H9 (cell line): Measurements from ENCODE around the gene FREY1. TPM values are rescaled to one million over a fixed set of nuclear protein-coding genes. Genes with fewer than 3 reads are reported as not detected.

Source experiments
- DNase-seq: peaks from one replicate; pipeline ENCODE4 v3.0.0-alpha.2; 2017
- H2AFZ ChIP-seq: one replicate; pipeline ENCODE4 v1.6.1; 2013; ENCODE audit warnings: mild to moderate bottlenecking, low read length, control low read depth, moderate library complexity
- H2AK5ac ChIP-seq: 2 replicates; pipeline ENCODE4 v1.6.1; 2013; ENCODE audit warnings: low read length, control low read depth, mixed read lengths; ENCODE audit not compliant: insufficient read length
- H2BK120ac ChIP-seq: one replicate; pipeline ENCODE4 v1.6.1; 2013; ENCODE audit warnings: low read depth, mild to moderate bottlenecking, low read length, control low read depth, inconsistent platforms; ENCODE audit not compliant: poor library complexity, severe bottlenecking
- H2BK12ac ChIP-seq: 2 replicates; pipeline ENCODE4 v1.6.1; 2013; ENCODE audit warnings: low read length, control low read depth, mixed read lengths, low read depth; ENCODE audit not compliant: insufficient read length
- H2BK15ac ChIP-seq: 2 replicates; pipeline ENCODE4 v1.6.1; 2013; ENCODE audit warnings: low read depth, low read length, control low read depth
- H2BK20ac ChIP-seq: one replicate; pipeline ENCODE4 v1.6.1; 2013; ENCODE audit warnings: low read depth, mild to moderate bottlenecking, low read length, control low read depth, inconsistent platforms; ENCODE audit not compliant: poor library complexity, severe bottlenecking
- H2BK5ac ChIP-seq: 2 replicates; pipeline ENCODE4 v1.6.1; 2013; ENCODE audit warnings: low read length, control low read depth, mixed read lengths; ENCODE audit not compliant: insufficient read length
- H3K14ac ChIP-seq: 2 replicates; pipeline ENCODE4 v1.6.1; 2013; ENCODE audit warnings: low read length, control low read depth; ENCODE audit not compliant: insufficient read depth
- H3K18ac ChIP-seq: 2 replicates; pipeline ENCODE4 v1.6.1; 2013; ENCODE audit warnings: low read depth, mild to moderate bottlenecking, mixed read lengths, low read length, control low read depth; ENCODE audit not compliant: insufficient read length
- H3K23ac ChIP-seq: 2 replicates; pipeline ENCODE4 v1.6.1; 2013; ENCODE audit warnings: low read length, control low read depth, mixed read lengths, low read depth; ENCODE audit not compliant: insufficient read length
- H3K23me2 ChIP-seq: 2 replicates; pipeline ENCODE4 v1.6.1; 2013; ENCODE audit warnings: low read depth, mild to moderate bottlenecking, mixed read lengths, low read length, control low read depth; ENCODE audit not compliant: insufficient read length, poor library complexity, severe bottlenecking
- H3K27ac ChIP-seq: 2 replicates; pipeline ENCODE4 v1.5.1; 2013; ENCODE audit warnings: low read length, control low read depth, mixed read lengths, low read depth; ENCODE audit not compliant: insufficient read length
- H3K27me3 ChIP-seq: 2 replicates; pipeline ENCODE4 v1.6.1; 2013; ENCODE audit warnings: low read length, control low read depth, inconsistent platforms; ENCODE audit not compliant: insufficient read depth
- H3K4ac ChIP-seq: 2 replicates; pipeline ENCODE4 v1.6.1; 2013; ENCODE audit warnings: low read depth, mild to moderate bottlenecking, control low read depth, inconsistent platforms, low read length, moderate library complexity
- H3K4me1 ChIP-seq: 2 replicates; pipeline ENCODE4 v1.6.1; 2013; ENCODE audit warnings: low read length, control low read depth, inconsistent platforms; ENCODE audit not compliant: insufficient read depth
- H3K4me2 ChIP-seq: 2 replicates; pipeline ENCODE4 v1.6.1; 2013; ENCODE audit warnings: low read length, control low read depth, mixed read lengths; ENCODE audit not compliant: insufficient read length, insufficient read depth
- H3K56ac ChIP-seq: 2 replicates; pipeline ENCODE4 v1.6.1; 2013; ENCODE audit warnings: low read depth, mild to moderate bottlenecking, mixed read lengths, low read length, control low read depth; ENCODE audit not compliant: insufficient read length
- H3K79me1 ChIP-seq: 2 replicates; pipeline ENCODE4 v1.6.1; 2013; ENCODE audit warnings: low read depth, mild to moderate bottlenecking, moderate library complexity, low read length, control low read depth, inconsistent platforms; ENCODE audit not compliant: insufficient read depth, poor library complexity, severe bottlenecking
- H3K79me2 ChIP-seq: 2 replicates; pipeline ENCODE4 v1.6.1; 2013; ENCODE audit warnings: low read length, control low read depth, inconsistent platforms; ENCODE audit not compliant: insufficient read depth
- H3K9ac ChIP-seq: 2 replicates; pipeline ENCODE4 v1.6.1; 2013; ENCODE audit warnings: low read length, control low read depth, mixed read lengths; ENCODE audit not compliant: insufficient read length; ENCODE audit errors: extremely low read depth
- H3K9me3 ChIP-seq: one replicate; pipeline ENCODE4 v1.6.1; 2013; ENCODE audit warnings: low read depth, low read length, inconsistent platforms; ENCODE audit not compliant: control insufficient read depth
- H3T11ph ChIP-seq: one replicate; pipeline ENCODE4 v1.6.1; 2013; ENCODE audit warnings: mild to moderate bottlenecking, low read length, control low read depth, inconsistent platforms
- H4K20me1 ChIP-seq: one replicate; pipeline ENCODE4 v1.6.1; 2013; ENCODE audit not compliant: control insufficient read depth, insufficient read length, insufficient read depth
- H4K5ac ChIP-seq: 2 replicates; pipeline ENCODE4 v1.6.1; 2013; ENCODE audit warnings: low read depth, mild to moderate bottlenecking, mixed read lengths, low read length, control low read depth; ENCODE audit not compliant: insufficient read length
- H4K8ac ChIP-seq: replicated peaks from 2 replicates; pipeline ENCODE4 v1.6.1; 2013; ENCODE audit warnings: low read length, control low read depth, mixed read lengths, low read depth; ENCODE audit not compliant: insufficient read length
- H4K91ac ChIP-seq: 2 replicates; pipeline ENCODE4 v1.6.1; 2013; ENCODE audit warnings: low read depth, mild to moderate bottlenecking, moderate library complexity, mixed read lengths, low read length, control low read depth; ENCODE audit not compliant: insufficient read length
- H3K27ac Mint-ChIP-seq, 3 experiments: 2 replicates in 2 of 3; 3 replicates in 1 of 3; pipeline ENCODE4 v1.8.0; 2020 to 2021; ENCODE audit warnings: mixed read lengths in 3 of 3, mild to moderate bottlenecking in 1 of 3, moderate library complexity in 1 of 3
- H3K27me3 Mint-ChIP-seq: 2 replicates; pipeline ENCODE4 v1.8.0; 2021; ENCODE audit warnings: low read depth, mild to moderate bottlenecking, moderate library complexity, mixed read lengths
- H3K36me3 Mint-ChIP-seq, 3 experiments: 2 replicates in 2 of 3; 3 replicates in 1 of 3; pipeline ENCODE4 v1.8.0; 2020 to 2021; ENCODE audit warnings: low read depth in 3 of 3, mixed read lengths in 3 of 3; ENCODE audit not compliant: insufficient read depth in 1 of 3
- H3K4me1 Mint-ChIP-seq, 2 experiments: 2 replicates each; pipeline ENCODE4 v1.8.0; 2020; ENCODE audit warnings: mixed read lengths in 2 of 2
- H3K4me3 Mint-ChIP-seq, 2 experiments: 2 replicates in 1 of 2; 3 replicates in 1 of 2; pipeline ENCODE4 v1.8.0; 2020 to 2021; ENCODE audit warnings: mild to moderate bottlenecking in 2 of 2, mixed read lengths in 2 of 2, moderate library complexity in 1 of 2
- H3K9me3 Mint-ChIP-seq, 2 experiments: 2 replicates in 1 of 2; 3 replicates in 1 of 2; pipeline ENCODE4 v1.8.0; 2020; ENCODE audit warnings: mild to moderate bottlenecking in 2 of 2, mixed read lengths in 2 of 2, moderate library complexity in 1 of 2
- WGBS: extraction: QIAGEN DNeasy Blood & Tissue Kit; methylation state at CpG from one replicate; pipeline ENCODE4 v1.1.7; 2013; ENCODE audit warnings: missing lambda C conversion rate, low lambda C conversion rate, mixed read lengths; ENCODE audit not compliant: insufficient read length; ENCODE audit errors: extremely low coverage; 5-methylcytosine and 5-hydroxymethylcytosine counted together
- total RNA-seq: library from RNA; stranded (reverse); gene quantifications from 2 replicates; pipeline ENCODE4 v1.2.1, GENCODE V29; 2021
- TF ChIP-seq, protein P1 (sequence below): fragments of 200-600 bp; sonication (generic); conservative IDR thresholded peaks from 3 replicates; pipeline ENCODE4 v1.8.0; 2021; ENCODE audit warnings: antibody characterized with exemption, mild to moderate bottlenecking

FREY1 gene
- total RNA-seq, 1 experiment from 2014 or later: 2.1 TPM

- Histone ChIP-seq H2BK20ac (no peak within 1 kb of the TSS), H3K4me1 (no peaks in the 10 kb centered on the region), H3K9me3 (no peaks in the 10 kb centered on the region), H2BK5ac (no peak within 1 kb of the TSS), H3K79me2 (no peaks in the 10 kb centered on the region), H3K79me1 (no peaks in the 10 kb centered on the region), H3K4me2 (peak within 1 kb of the TSS; percentile 89), H3K27ac (no peak within 1 kb of the TSS), H2BK120ac (no peak within 1 kb of the TSS), H2AK5ac (no peak within 1 kb of the TSS), H4K8ac (no peak within 1 kb of the TSS), H3K27me3 (no peaks in the 10 kb centered on the region; the same call in 1 of the 2 replicates), H2AFZ (no peak within 1 kb of the TSS), H4K20me1 (no peaks in the 10 kb centered on the region), H3T11ph (no peak within 1 kb of the TSS), H2BK15ac (no peak within 1 kb of the TSS), H3K4ac (no peak within 1 kb of the TSS), H4K5ac (no peak within 1 kb of the TSS), H3K9ac (peak within 1 kb of the TSS; percentile 49), H3K23me2 (peaks cover 3% of the 10 kb centered on the region), H3K18ac (peak within 1 kb of the TSS; percentile 12), H3K14ac (no peak within 1 kb of the TSS), H3K56ac (no peak within 1 kb of the TSS), H3K23ac (no peak within 1 kb of the TSS), H2BK12ac (no peak within 1 kb of the TSS), H4K91ac (no peak within 1 kb of the TSS)
- TF ChIP-seq, protein P1, sequence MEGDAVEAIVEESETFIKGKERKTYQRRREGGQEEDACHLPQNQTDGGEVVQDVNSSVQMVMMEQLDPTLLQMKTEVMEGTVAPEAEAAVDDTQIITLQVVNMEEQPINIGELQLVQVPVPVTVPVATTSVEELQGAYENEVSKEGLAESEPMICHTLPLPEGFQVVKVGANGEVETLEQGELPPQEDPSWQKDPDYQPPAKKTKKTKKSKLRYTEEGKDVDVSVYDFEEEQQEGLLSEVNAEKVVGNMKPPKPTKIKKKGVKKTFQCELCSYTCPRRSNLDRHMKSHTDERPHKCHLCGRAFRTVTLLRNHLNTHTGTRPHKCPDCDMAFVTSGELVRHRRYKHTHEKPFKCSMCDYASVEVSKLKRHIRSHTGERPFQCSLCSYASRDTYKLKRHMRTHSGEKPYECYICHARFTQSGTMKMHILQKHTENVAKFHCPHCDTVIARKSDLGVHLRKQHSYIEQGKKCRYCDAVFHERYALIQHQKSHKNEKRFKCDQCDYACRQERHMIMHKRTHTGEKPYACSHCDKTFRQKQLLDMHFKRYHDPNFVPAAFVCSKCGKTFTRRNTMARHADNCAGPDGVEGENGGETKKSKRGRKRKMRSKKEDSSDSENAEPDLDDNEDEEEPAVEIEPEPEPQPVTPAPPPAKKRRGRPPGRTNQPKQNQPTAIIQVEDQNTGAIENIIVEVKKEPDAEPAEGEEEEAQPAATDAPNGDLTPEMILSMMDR: no peak
- Mint-ChIP-seq H3K4me1 (peaks cover 28 to 37% of the 10 kb centered on the region in 2 experiments), H3K4me3 (peak within 1 kb of the TSS; percentile 90 to 96), H3K36me3 (peaks cover 5 to 29% (median 16%) of the 10 kb centered on the region in 3 experiments), H3K9me3 (no peaks in the 10 kb centered on the region; a peak in 1 of 5 replicates), H3K27ac (peak within 1 kb of the TSS; percentile 98), H3K27me3 (no peaks in the 10 kb centered on the region; the same call in 1 of the 2 replicates)
- DNase-seq: peak; percentile 97
- no CpG with 5 or more reads among the region's 45 CpGs for WGBS
These were observed 10.7 kb upstream of the FREY1 start, which contains the start of gene PEX16 for GRCh38 chr11:45917623-45918330. Gene PEX16 (minus strand): TSS chr11:45917877. CDS start chr11:45917811, 66 bp downstream.
